Measurements from ENCODE around the gene TNNT3.

TNNT3 gene

DNA sequence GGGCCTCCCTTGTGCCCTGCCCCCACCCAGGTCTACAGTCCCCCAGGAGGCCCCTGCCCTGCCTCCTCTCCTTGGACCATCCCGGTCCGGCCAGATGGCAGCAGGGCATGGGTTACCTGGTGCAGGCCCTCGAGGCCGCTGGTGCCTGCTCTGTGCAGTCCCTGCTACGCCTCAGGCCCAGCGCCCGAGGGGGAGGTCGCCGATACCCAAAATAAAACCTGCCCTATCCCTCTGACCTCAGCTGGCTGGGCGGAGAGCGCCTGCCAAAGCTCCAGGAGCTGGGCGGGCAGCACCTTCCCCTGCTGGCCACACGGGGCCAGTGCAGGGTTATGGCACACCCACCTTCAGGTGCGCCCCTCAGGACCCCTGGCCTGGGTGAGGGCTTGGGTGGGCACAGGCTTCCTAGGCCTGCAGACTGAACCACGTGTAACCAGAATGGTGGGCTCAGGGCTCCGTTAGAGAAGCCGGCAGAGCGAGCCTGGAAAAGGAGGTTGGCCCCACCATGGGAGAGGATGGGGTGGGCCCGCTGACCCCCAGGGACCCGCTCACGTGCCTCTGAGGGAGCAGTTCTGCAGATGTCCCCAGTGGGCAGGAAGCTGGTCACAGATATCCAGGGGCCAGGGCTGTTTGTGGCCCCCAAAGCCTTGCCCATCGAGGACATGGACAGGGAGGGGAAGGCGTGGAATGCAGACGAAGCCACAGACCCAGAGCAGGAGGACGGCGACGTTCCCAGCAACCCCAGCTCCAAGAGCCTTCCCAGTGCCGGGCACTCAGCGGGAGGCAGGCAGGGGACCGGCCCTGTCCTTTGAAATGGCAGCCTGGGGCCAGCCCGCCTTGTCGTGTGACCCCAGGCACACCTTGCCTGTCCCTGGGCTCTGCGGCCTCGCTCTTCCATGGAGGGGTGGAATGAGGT lies 1.7 kb upstream of the TNNT3 start:
- DNase-seq: no peak

GRCh38 chr11:1918436-1919315 lies 827 bp upstream of the TNNT3 start:
- no peak for TF ChIP-seq POLR2A (IDR thresholded peaks at IDR 0.05; ENCODE audit: low read length)
- no peak for TF ChIP-seq GATA1 (IDR thresholded peaks at IDR 0.05; ENCODE audit: low read depth, low read length)

More for the DNA sequence above, 1.7 kb upstream of the TNNT3 start:
- TF ChIP-seq POLR2A (IDR thresholded peaks at IDR 0.05; ENCODE audit: low read length): no peak
- TF ChIP-seq GATA1 (IDR thresholded peaks at IDR 0.05; ENCODE audit: low read depth, low read length): no peak

DNA sequence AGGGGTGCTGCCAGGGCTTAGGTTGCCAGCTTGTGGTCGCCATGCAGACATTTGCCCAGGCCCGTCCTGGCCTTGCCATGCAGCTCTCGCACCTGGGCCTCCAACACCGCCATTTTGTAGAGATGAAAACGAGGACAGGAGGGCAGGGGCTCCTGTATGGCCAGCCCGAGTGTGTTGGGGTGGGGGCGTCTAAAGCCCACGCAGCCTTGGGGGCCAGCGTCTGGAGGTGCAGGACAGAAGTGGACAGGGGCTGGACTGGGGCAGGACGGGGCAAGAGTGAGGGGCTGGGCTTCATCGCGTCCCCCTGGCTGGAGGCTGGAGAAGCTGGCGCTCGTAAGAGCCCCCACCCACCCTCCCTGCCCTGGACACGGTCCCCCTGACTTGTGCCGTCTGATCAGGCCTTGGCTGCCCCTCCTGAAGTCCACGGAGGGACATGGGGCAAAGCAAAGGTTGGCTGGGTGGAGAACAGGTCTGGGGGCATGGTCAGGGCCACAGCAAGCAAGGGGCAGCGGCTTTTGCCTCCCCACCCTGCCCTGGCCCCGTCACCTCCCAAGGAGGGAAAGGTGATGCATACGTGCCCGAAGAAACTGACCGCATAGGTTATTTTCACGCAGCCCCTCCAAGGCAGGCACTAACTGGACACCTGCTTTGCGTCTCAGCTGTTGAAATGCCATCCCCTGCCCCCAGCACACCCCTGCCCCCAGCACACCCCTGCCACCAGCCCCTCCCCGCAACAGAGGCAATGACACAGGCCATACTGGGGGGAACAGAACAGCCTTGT lies 815 bp downstream of the TNNT3 start:
- no peak for DNase-seq
- TF ChIP-seq POLR2A (IDR thresholded peaks at IDR 0.05; ENCODE audit: low read length) (no peak), GATA1 (IDR thresholded peaks at IDR 0.05; ENCODE audit: low read depth, low read length) (no peak)

More at GRCh38 chr11:1918436-1919315, 827 bp upstream of the TNNT3 start:
- DNase-seq: no peak

DNA sequence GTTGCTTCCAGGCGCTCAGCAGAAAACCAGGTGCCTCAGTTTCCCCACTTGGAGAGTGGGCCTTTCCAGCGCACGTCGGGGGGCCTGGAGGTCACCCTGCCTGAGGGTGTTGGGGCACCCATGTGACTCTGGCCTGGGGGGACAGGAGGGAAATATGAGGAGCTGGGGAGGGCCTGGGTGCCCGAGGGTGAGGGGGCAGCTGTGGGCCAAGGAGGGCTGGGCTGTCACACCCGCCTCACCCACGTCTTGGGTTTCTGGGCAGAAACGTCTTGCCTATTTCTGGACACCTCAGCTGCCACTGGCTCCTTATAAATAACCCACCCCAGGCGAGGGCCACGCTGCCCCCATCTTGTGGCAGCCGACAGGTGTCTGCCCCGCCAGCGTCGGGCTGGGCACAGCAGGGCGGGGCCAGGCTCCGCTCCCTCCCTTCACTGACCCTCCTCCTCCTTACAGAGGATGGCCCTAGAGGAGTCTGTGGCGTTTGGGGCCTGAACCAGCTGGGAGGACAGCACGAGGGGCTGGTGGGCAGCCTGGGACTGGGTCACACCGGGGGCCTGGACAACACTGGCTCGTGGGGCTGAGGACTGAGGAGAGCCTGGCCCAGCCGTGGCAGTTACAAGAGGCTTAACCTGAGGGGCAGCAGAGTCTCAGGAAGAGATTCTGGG lies 1.5 kb downstream of the TNNT3 start:
- DNase-seq: no peak
- TF ChIP-seq GATA1 (IDR thresholded peaks at IDR 0.05; ENCODE audit: low read depth, low read length) (no peak), POLR2A (IDR thresholded peaks at IDR 0.05; ENCODE audit: low read length) (no peak)

GRCh38 chr11:1921574-1922141 lies 2.2 kb downstream of the TNNT3 start:
- no peak for DNase-seq

GRCh38 chr11:1922481-1923081 lies 3.1 kb downstream of the TNNT3 start:
- TF ChIP-seq GATA1 (IDR thresholded peaks at IDR 0.05; ENCODE audit: low read depth, low read length) (no peak), POLR2A (IDR thresholded peaks at IDR 0.05; ENCODE audit: low read length) (no peak)
- no peak for DNase-seq

More at GRCh38 chr11:1921574-1922141, 2.2 kb downstream of the TNNT3 start:
- TF ChIP-seq POLR2A (IDR thresholded peaks at IDR 0.05; ENCODE audit: low read length): no peak
- TF ChIP-seq GATA1 (IDR thresholded peaks at IDR 0.05; ENCODE audit: low read depth, low read length): no peak

- no peak for DNase-seq
- TF ChIP-seq GATA1 (IDR thresholded peaks at IDR 0.05; ENCODE audit: low read depth, low read length): no peak
- TF ChIP-seq POLR2A (IDR thresholded peaks at IDR 0.05; ENCODE audit: low read length): no peak
Measured at GRCh38 chr11:1923201-1923956, 3.9 kb downstream of the TNNT3 start.

DNA sequence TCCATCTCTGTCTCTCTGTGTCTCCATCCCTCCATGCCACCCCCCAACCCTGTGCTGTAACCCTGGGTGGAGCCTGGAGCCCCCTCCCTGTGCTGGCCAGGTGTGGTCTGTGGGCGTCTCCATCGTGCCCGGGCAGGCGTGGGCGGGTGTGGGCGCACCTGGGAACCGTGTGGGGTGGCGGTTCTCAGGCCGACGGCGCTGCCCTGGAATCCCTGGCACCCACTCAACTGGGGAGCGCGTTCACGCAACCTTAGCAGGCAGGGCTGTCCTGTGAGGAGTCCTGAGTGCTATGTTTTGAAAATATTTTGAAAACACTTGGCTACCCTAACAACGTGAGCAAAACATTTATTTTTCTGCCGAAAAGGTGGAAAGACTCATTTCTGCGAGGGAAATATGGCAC lies 4.7 kb downstream of the TNNT3 start:
- no peak for DNase-seq
- TF ChIP-seq GATA1 (IDR thresholded peaks at IDR 0.05; ENCODE audit: low read depth, low read length): no peak
- no peak for TF ChIP-seq POLR2A (IDR thresholded peaks at IDR 0.05; ENCODE audit: low read length)

DNA sequence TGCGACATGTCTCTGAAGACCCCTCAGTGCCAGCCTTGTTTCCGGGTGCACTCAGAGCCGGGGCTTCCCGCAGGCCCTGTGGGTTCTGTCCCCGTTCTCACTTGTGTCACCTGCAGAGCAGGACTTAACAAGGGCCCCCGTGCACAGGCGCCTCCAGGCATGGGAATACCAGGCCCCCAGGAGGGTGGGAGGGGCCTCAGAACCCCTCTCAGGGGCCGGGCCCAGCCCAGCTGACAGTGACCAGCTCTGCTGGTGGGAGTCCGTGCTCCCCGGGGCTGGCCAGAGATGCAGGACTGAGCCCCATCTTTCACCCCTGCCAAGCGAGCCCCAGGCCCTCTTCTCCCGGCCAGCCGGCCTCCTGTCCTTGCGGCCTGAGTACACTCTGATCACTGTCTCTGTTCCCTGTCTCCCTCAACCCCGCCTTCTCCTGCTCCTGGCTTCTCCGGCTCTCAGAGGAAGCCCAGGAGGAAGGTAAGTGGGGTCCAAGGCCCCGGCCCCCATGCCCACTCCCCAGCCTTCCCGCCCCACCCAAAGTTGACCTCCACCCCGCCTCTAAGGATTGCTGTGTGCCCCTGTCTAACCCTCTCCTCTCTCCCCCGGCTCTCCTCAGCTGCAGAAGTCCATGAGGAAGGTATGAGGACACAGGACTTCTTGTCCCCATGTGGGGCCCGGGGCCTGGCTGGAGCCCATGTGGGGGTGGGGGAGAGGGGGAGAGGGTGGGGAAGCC lies 5.3 kb downstream of the TNNT3 start:
- TF ChIP-seq GATA1 (IDR thresholded peaks at IDR 0.05; ENCODE audit: low read depth, low read length) (no peak), POLR2A (IDR thresholded peaks at IDR 0.05; ENCODE audit: low read length) (no peak)
- no peak for DNase-seq

DNA sequence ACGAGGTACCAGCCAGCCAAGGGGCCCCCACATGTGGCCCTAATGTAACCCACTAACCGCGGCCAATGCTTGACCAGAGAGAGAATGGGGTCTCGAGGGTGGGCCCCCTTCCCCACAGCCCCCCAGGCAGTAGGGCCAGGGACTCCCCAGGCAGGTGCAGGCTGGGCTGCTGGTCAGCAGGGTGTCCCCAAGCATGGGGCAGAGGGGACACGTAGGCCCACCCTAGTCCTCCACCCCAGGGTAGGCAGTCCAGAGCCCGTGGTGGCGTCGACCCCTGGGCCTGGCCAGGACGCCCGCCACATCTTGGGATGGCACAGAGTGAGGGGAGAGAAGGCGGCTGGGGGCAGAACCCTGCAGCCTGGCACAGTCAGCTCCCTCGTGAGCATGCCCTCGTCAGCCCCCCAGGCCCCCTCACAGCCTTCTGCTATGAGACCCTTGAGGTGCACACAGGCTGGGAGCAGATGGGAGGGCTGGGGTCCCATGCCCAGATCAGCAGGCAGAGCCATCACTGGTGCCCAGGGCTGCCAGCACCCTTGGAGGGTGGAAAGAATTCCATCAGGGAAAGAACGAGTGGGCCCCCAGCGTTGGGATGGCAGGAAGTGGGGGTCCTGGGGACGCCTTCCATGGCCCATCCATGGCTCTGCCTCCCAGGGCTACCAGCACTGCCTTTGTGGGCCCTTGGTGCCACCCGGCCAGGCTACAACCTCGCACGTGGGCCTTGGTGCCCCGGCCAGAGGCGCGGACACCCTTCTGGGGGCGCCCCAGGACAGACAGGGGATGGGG lies 6.1 kb downstream of the TNNT3 start:
- TF ChIP-seq POLR2A (IDR thresholded peaks at IDR 0.05; ENCODE audit: low read length): no peak
- no peak for TF ChIP-seq GATA1 (IDR thresholded peaks at IDR 0.05; ENCODE audit: low read depth, low read length)
- DNase-seq: no peak
